HepG2 (cell line): ENCODE measurements around the gene COQ5. TPM values are rescaled to one million over a fixed set of nuclear protein-coding genes. Genes with fewer than 3 reads are reported as not detected.

Experiments used
- ARNTL ChIP-seq: sonication (generic); formaldehyde crosslinking; IDR thresholded peaks from 2 replicates; pipeline ENCODE4 v1.4.0; 2020; ENCODE audit warnings: mild to moderate bottlenecking, missing genetic modification reagents
- DBP ChIP-seq: sonication (generic); formaldehyde crosslinking; IDR thresholded peaks from 2 replicates; pipeline ENCODE4 v1.4.0; 2020; ENCODE audit warnings: missing genetic modification reagents; ENCODE audit errors: not compliant biosample characterization
- NR2F2 ChIP-seq: IDR thresholded peaks from 2 replicates; pipeline ENCODE4 v1.6.1; 2012; ENCODE audit warnings: low read depth, inconsistent platforms, borderline replicate concordance
- NRL ChIP-seq: sonication (generic); formaldehyde crosslinking; IDR thresholded peaks from 2 replicates; pipeline ENCODE4 v1.5.0; 2020; ENCODE audit warnings: missing genetic modification reagents, mild to moderate bottlenecking, moderate library complexity, borderline replicate concordance
- POLR2A ChIP-seq, 2 experiments: IDR thresholded peaks; 2 replicates each; pipeline ENCODE4 v1.6.1; 2011; ENCODE audit warnings: low read depth in 2 of 2, low read length in 2 of 2, mild to moderate bottlenecking in 1 of 2, moderate library complexity in 1 of 2; ENCODE audit not compliant: insufficient read depth in 1 of 2
- TCF12 ChIP-seq, 2 experiments: fragments of 450-650 bp in 1 of 2; sonication (generic) in 1 of 2; formaldehyde crosslinking in 1 of 2; IDR thresholded peaks; 2 replicates each; pipeline versions ENCODE4 v1.6.1 to v1.8.0; 2017 to 2022; ENCODE audit warnings: antibody characterized with exemption in 1 of 2, mild to moderate bottlenecking in 1 of 2, missing genetic modification reagents in 1 of 2, moderate library complexity in 1 of 2
- TGIF2 ChIP-seq: IDR thresholded peaks from 2 replicates; pipeline ENCODE4 v1.6.1; 2016; ENCODE audit warnings: control low read depth, missing compliant biosample characterization
- ZBTB14 ChIP-seq: sonication (generic); formaldehyde crosslinking; IDR thresholded peaks from 2 replicates; pipeline ENCODE4 v1.4.0; 2020; ENCODE audit warnings: missing genetic modification reagents
- ZBTB40 ChIP-seq, 2 experiments: fragments of 450-650 bp in 1 of 2; sonication (generic) in 1 of 2; formaldehyde crosslinking in 1 of 2; IDR thresholded peaks; 2 replicates each; pipeline versions ENCODE4 v1.6.1 to v1.8.0; 2016 to 2022; ENCODE audit warnings: antibody characterized with exemption in 1 of 2, mild to moderate bottlenecking in 1 of 2, missing genetic modification reagents in 1 of 2
- ZNF10 ChIP-seq: sonication (generic); formaldehyde crosslinking; IDR thresholded peaks from 2 replicates; pipeline ENCODE4 v1.4.0; 2020; ENCODE audit warnings: mild to moderate bottlenecking, low read depth, missing genetic modification reagents, borderline replicate concordance
- ZNF292 ChIP-seq: sonication (generic); formaldehyde crosslinking; IDR thresholded peaks from 2 replicates; pipeline ENCODE4 v1.8.1; 2022; ENCODE audit warnings: mild to moderate bottlenecking, low read depth, missing genetic modification reagents, borderline replicate concordance
- ZNF589 ChIP-seq: sonication (generic); formaldehyde crosslinking; conservative IDR thresholded peaks from 2 replicates; pipeline ENCODE4 v1.8.0; 2022; ENCODE audit warnings: mild to moderate bottlenecking, moderate library complexity, missing genetic modification reagents
- ZNF614 ChIP-seq: IDR thresholded peaks from 2 replicates; pipeline ENCODE4 v1.6.1; 2018; ENCODE audit warnings: missing biosample characterization, missing genetic modification reagents, inconsistent platforms, borderline replicate concordance
- ZNF83 ChIP-seq: sonication (generic); formaldehyde crosslinking; IDR thresholded peaks from 2 replicates; pipeline ENCODE4 v1.4.0; 2020; ENCODE audit warnings: missing genetic modification reagents, mild to moderate bottlenecking, borderline replicate concordance
- ZSCAN5A ChIP-seq: sonication (generic); formaldehyde crosslinking; IDR thresholded peaks from 2 replicates; pipeline ENCODE4 v1.8.0; 2022; ENCODE audit warnings: mild to moderate bottlenecking, missing genetic modification reagents, borderline replicate concordance
- polyA plus RNA-seq, 8 experiments: library from polyadenylated mRNA; depleted of rRNA in 3 of 8; stranded (reverse) in 7 of 8; unstranded in 1 of 8; fragments of >200 nt; fragmentation: Illumina TruSeq in 4 of 8; extraction: Trizol in 4 of 8; gene quantifications; 2 replicates each; pipeline versions ENCODE4 v1.2.1 to v1.2.3, GENCODE V29; 2011 to 2016; ENCODE audit warnings: low read depth in 4 of 8, missing spikeins in 1 of 8, mixed read lengths in 1 of 8; ENCODE audit not compliant: insufficient read depth in 1 of 8
- total RNA-seq, 5 experiments: library from RNA; depleted of rRNA; stranded (reverse); fragments of >200 nt; fragmentation: Illumina TruSeq; extraction: Trizol; gene quantifications; 2 replicates each; pipeline ENCODE4 v1.2.3, GENCODE V29; 2016; ENCODE audit warnings: low read depth in 1 of 5

Gene COQ5
- total and polyA plus RNA-seq, 2 of the 13 experiments (the other 11 are each of a cell fraction or from before 2014, with no cell fraction given) = 36.4 to 41.5 TPM

- TF ChIP-seq ZBTB40 (IDR thresholded peaks at IDR 0.05) = no peak
- TF ChIP-seq ZBTB40 (CRISPR knock-in tag; IDR thresholded peaks at IDR 0.05) = peak; percentile 42; the same call in 1 of the 2 replicates
- no peak for TF ChIP-seq ZNF292 (CRISPR knock-in tag)
- TF ChIP-seq ZNF83 (CRISPR knock-in tag) = no peak
- no peak for TF ChIP-seq TCF12 (IDR thresholded peaks at IDR 0.05)
- no peak for TF ChIP-seq TCF12 (CRISPR knock-in tag; IDR thresholded peaks at IDR 0.05)
- no peak; the same call in 1 of the 2 replicates for TF ChIP-seq NRL
- TF ChIP-seq NR2F2 = no peak; the same call in 1 of the 2 replicates
- peak; percentile 64; the same call in 1 of the 2 replicates for TF ChIP-seq ZSCAN5A (CRISPR knock-in tag)
- no peak for TF ChIP-seq ZNF10 (CRISPR knock-in tag)
- 0 out of 2 replicates have a peak, but pooled peaks have one; percentile 47 for TF ChIP-seq ZNF589 (CRISPR knock-in tag)
- TF ChIP-seq ZNF614 (CRISPR knock-in tag) = peak; percentile 25; the same call in 1 of the 2 replicates
- no peak; the same call in 1 of the 2 replicates for TF ChIP-seq ZBTB14 (CRISPR knock-in tag)
- no peak; the same call in 1 of the 2 replicates for TF ChIP-seq TGIF2 (CRISPR knock-in tag)
- TF ChIP-seq ARNTL (CRISPR knock-in tag) = 0 out of 2 replicates have a peak, but pooled peaks have one; percentile 47
- TF ChIP-seq DBP (CRISPR knock-in tag) = no peak
- peak; percentile 95 to 100 for TF ChIP-seq POLR2A (IDR thresholded peaks at IDR 0.05; ENCODE audit: insufficient read depth in 1 of 2, low read depth in 2 of 2, low read length in 2 of 2)
These were observed 33.1 kb downstream of the COQ5 start, which contains the start of gene DYNLL1 (continued) for GRCh38 chr12:120495731-120496412.
